Mesendoderm (in vitro differentiated cells): Measurements from ENCODE around the gene DOK6.

ENCODE experiments used
- DNase-seq: peaks from one replicate; pipeline ENCODE4 v3.0.0; 2013
- H2AK5ac ChIP-seq: 2 replicates; pipeline ENCODE4 v1.6.1; 2013; ENCODE audit warnings: low read length, inconsistent platforms
- H2BK120ac ChIP-seq: 2 replicates; pipeline ENCODE4 v1.6.1; 2013; ENCODE audit warnings: low read depth, mild to moderate bottlenecking, low read length, moderate library complexity, mixed read lengths
- H2BK15ac ChIP-seq: replicated peaks from 2 replicates; pipeline ENCODE4 v1.6.1; 2013; ENCODE audit warnings: low read depth, mild to moderate bottlenecking, moderate library complexity
- H2BK5ac ChIP-seq: 2 replicates; pipeline ENCODE4 v1.6.1; 2013; ENCODE audit warnings: low read length, inconsistent platforms
- H3K18ac ChIP-seq: 2 replicates; pipeline ENCODE4 v1.6.1; 2013; ENCODE audit warnings: mild to moderate bottlenecking, low read length, mixed read lengths
- H3K23ac ChIP-seq: one replicate; pipeline ENCODE4 v1.6.1; 2013; ENCODE audit warnings: low read length
- H3K27ac ChIP-seq: 2 replicates; pipeline ENCODE4 v1.5.1; 2013; ENCODE audit warnings: low read depth, mild to moderate bottlenecking, inconsistent platforms, low read length, moderate library complexity
- H3K27me3 ChIP-seq: 2 replicates; pipeline ENCODE4 v1.6.1; 2013; ENCODE audit warnings: low read length, control low read depth, mild to moderate bottlenecking, inconsistent platforms; ENCODE audit not compliant: insufficient read depth, poor library complexity
- H3K36me3 ChIP-seq: 2 replicates; pipeline ENCODE4 v1.6.1; 2013; ENCODE audit warnings: low read length, inconsistent platforms; ENCODE audit not compliant: control insufficient read depth, insufficient read depth
- H3K4ac ChIP-seq: one replicate; pipeline ENCODE4 v1.6.1; 2013; ENCODE audit warnings: low read depth, mild to moderate bottlenecking, low read length, moderate library complexity
- H3K4me1 ChIP-seq: 2 replicates; pipeline ENCODE4 v1.6.1; 2013; ENCODE audit warnings: low read depth, low read length, inconsistent platforms; ENCODE audit not compliant: control insufficient read depth
- H3K4me2 ChIP-seq: 2 replicates; pipeline ENCODE4 v1.6.1; 2013; ENCODE audit warnings: low read length
- H3K4me3 ChIP-seq: 2 replicates; pipeline ENCODE4 v1.5.1; 2013; ENCODE audit warnings: mild to moderate bottlenecking, low read length
- H3K56ac ChIP-seq: one replicate; pipeline ENCODE4 v1.6.1; 2013; ENCODE audit warnings: low read length
- H3K79me1 ChIP-seq: 2 replicates; pipeline ENCODE4 v1.6.1; 2013; ENCODE audit warnings: low read length, inconsistent platforms
- H3K79me2 ChIP-seq: 2 replicates; pipeline ENCODE4 v1.6.1; 2013; ENCODE audit warnings: mild to moderate bottlenecking, low read length; ENCODE audit not compliant: control insufficient read depth, insufficient read depth
- H3K9ac ChIP-seq: 2 replicates; pipeline ENCODE4 v1.6.1; 2013; ENCODE audit warnings: low read length, inconsistent platforms
- H4K5ac ChIP-seq: one replicate; pipeline ENCODE4 v1.6.1; 2013; ENCODE audit warnings: low read length
- H4K8ac ChIP-seq: one replicate; pipeline ENCODE4 v1.6.1; 2013; ENCODE audit warnings: low read depth, mild to moderate bottlenecking, control low read depth, low read length, moderate library complexity
- WGBS: extraction: QIAGEN DNeasy Blood & Tissue Kit; methylation state at CpG from one replicate; pipeline ENCODE4 v1.1.7; 2013; ENCODE audit warnings: low lambda C conversion rate, missing lambda C conversion rate; ENCODE audit not compliant: insufficient coverage; ENCODE audit errors: extremely low coverage; 5-methylcytosine and 5-hydroxymethylcytosine counted together

The DOK6 gene

DNA sequence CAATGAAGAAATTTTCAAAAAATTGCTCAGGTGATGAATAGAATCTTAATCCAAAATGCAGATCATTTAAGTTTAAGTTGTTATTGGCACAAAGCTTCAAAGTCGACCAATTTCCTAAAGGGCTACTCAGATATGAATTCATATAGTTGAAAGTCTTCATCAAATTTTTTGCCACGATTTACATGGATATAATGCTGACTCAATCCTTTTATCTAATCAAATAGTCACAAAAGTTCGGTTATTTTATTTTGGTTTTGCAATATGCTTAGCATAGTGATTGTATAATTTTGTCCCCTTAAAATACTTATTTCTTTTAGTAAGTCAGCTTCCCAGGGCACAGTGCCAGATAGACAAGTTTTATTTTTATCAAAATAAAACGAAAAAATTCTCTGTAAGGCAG lies 319.7 kb downstream of the DOK6 start:
- Histone ChIP-seq H3K18ac (no peak overlapping the region), H4K5ac (no peak overlapping the region), H4K8ac (no peak overlapping the region), H2AK5ac (no peak overlapping the region), H3K27ac (no peak overlapping the region), H3K27me3 (no peaks in the 10 kb centered on the region), H2BK5ac (no peak overlapping the region), H2BK120ac (no peak overlapping the region), H3K4me3 (no peak overlapping the region), H2BK15ac (no peak overlapping the region), H3K9ac (no peak overlapping the region), H3K23ac (no peak overlapping the region), H3K79me2 (no peaks in the 10 kb centered on the region), H3K79me1 (no peaks in the 10 kb centered on the region), H3K36me3 (no peaks in the 10 kb centered on the region), H3K56ac (no peak overlapping the region), H3K4me1 (no peaks in the 10 kb centered on the region), H3K4ac (no peak overlapping the region), H3K4me2 (no peak overlapping the region)
- WGBS, result no CpG with 5 or more reads among the region's 4 CpGs
- DNase-seq, result no peak

DNA sequence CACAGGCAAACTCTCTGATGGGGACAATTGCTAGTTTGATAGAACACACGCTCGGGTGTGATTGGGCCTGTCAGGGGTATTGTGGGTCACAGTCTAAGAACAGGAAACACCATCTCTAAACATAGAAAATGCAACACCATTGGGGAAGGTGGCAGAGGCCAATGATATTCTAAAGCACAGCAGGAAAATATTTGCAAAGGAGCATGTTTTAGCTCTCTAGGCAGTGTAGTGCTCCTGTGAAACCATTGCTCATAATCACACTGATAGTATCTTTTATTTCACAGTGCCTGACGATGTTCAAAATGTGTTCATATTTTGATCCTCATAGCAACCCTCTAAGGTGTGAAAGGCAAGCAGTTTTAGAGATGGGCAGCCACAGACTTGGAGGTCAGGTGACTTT lies 322.7 kb downstream of the DOK6 start:
- no peak overlapping the region for H3K4me3 ChIP-seq
- no peak overlapping the region for H4K5ac ChIP-seq
- H3K4ac ChIP-seq, result no peak overlapping the region
- H3K27ac ChIP-seq, result no peak overlapping the region
- no peak overlapping the region for H3K56ac ChIP-seq
- peaks cover 2% of the 10 kb centered on the region for H3K4me1 ChIP-seq
- no peak overlapping the region for H3K4me2 ChIP-seq
- no peak overlapping the region for H3K9ac ChIP-seq
- H2BK5ac ChIP-seq, result no peak overlapping the region
- H3K27me3 ChIP-seq, result no peaks in the 10 kb centered on the region
- no peak overlapping the region for H2AK5ac ChIP-seq
- no peak overlapping the region for H2BK120ac ChIP-seq
- no peak overlapping the region for H3K23ac ChIP-seq
- no CpG with 5 or more reads among the region's 3 CpGs for WGBS
- H3K79me1 ChIP-seq, result no peaks in the 10 kb centered on the region
- H3K79me2 ChIP-seq, result no peaks in the 10 kb centered on the region
- no peaks in the 10 kb centered on the region for H3K36me3 ChIP-seq
- H3K18ac ChIP-seq, result no peak overlapping the region
- H2BK15ac ChIP-seq, result no peak overlapping the region
- no peak overlapping the region for H4K8ac ChIP-seq
- no peak for DNase-seq

DNA sequence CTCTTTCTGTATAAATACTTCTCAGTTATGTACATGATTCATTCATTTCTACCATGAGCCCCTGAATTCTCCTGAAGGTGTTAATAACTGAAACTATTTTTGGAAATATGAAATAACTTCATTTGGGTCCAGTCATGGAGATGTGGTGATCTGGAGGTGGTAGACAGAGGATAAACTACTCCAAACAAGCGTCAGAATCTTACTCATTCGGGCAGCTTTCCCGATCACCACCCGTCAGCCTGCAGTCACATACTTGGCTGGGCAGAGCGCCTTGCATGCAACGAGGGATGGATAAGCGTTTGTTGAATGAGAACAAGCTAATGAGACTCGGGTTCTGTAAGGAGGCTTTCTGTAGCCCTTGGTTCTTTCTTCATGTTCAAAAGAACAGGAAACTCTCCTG lies 324.3 kb downstream of the DOK6 start:
- no peak overlapping the region for H2BK15ac ChIP-seq
- peaks cover 2% of the 10 kb centered on the region for H3K4me1 ChIP-seq
- no peak overlapping the region for H3K9ac ChIP-seq
- H3K36me3 ChIP-seq, result no peaks in the 10 kb centered on the region
- no CpG with 5 or more reads among the region's 8 CpGs for WGBS
- no peak overlapping the region for H3K4ac ChIP-seq
- no peak overlapping the region for H2AK5ac ChIP-seq
- H3K79me2 ChIP-seq, result no peaks in the 10 kb centered on the region
- no peak overlapping the region for H4K8ac ChIP-seq
- no peak overlapping the region for H4K5ac ChIP-seq
- H2BK5ac ChIP-seq, result no peak overlapping the region
- no peak overlapping the region for H3K18ac ChIP-seq
- H3K4me2 ChIP-seq, result no peak overlapping the region
- no peaks in the 10 kb centered on the region for H3K79me1 ChIP-seq
- no peak overlapping the region for H3K27ac ChIP-seq
- H3K23ac ChIP-seq, result no peak overlapping the region
- no peak overlapping the region for H3K4me3 ChIP-seq
- H2BK120ac ChIP-seq, result no peak overlapping the region
- no peaks in the 10 kb centered on the region for H3K27me3 ChIP-seq
- no peak overlapping the region for H3K56ac ChIP-seq
- no peak for DNase-seq

DNA sequence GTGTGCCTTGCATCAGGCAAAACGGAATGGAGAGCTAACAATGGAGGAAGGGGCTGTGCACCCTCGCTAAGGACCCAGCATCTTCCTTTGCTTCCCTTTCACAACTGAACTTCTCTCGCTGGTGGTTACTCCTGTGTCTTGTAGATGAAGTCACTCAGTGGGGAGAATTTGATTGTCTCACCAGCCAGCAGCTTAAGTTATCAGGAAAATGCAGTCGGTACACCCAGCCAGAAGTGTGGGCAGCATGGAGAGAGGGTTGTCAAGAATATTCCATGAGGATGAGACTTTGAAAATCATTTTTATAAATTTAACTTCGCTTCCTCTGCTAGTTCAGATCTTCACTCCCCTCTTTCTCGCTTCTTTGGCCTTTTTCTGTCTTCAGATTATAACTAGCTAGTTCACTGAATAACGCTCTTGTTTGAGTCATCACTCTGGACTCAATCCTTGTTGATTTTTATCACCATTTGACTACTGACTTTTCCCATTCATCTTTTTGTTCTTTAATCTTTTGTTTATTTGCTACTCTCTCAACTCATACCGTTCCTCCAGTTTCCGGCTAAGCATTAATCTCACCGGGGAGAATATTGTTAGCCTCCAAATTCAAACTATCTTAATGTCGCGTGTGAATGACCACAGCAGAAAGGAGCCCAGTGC lies 325.3 kb downstream of the DOK6 start:
- no peak overlapping the region for H4K5ac ChIP-seq
- H3K27ac ChIP-seq, result no peak overlapping the region
- no peak for DNase-seq
- no peak overlapping the region for H3K23ac ChIP-seq
- no peak overlapping the region for H3K9ac ChIP-seq
- no CpG with 5 or more reads among the region's 12 CpGs for WGBS
- no peak overlapping the region for H2BK5ac ChIP-seq
- H3K79me2 ChIP-seq, result no peaks in the 10 kb centered on the region
- no peak overlapping the region for H3K56ac ChIP-seq
- H3K4me2 ChIP-seq, result no peak overlapping the region
- no peak overlapping the region for H3K4me3 ChIP-seq
- no peak overlapping the region for H3K4ac ChIP-seq
- H3K18ac ChIP-seq, result no peak overlapping the region
- no peak overlapping the region for H2BK15ac ChIP-seq
- no peaks in the 10 kb centered on the region for H3K79me1 ChIP-seq
- H2AK5ac ChIP-seq, result no peak overlapping the region
- no peak overlapping the region for H2BK120ac ChIP-seq
- H3K27me3 ChIP-seq, result no peaks in the 10 kb centered on the region
- H3K4me1 ChIP-seq, result peaks cover 2% of the 10 kb centered on the region
- H3K36me3 ChIP-seq, result no peaks in the 10 kb centered on the region
- no peak overlapping the region for H4K8ac ChIP-seq

DNA sequence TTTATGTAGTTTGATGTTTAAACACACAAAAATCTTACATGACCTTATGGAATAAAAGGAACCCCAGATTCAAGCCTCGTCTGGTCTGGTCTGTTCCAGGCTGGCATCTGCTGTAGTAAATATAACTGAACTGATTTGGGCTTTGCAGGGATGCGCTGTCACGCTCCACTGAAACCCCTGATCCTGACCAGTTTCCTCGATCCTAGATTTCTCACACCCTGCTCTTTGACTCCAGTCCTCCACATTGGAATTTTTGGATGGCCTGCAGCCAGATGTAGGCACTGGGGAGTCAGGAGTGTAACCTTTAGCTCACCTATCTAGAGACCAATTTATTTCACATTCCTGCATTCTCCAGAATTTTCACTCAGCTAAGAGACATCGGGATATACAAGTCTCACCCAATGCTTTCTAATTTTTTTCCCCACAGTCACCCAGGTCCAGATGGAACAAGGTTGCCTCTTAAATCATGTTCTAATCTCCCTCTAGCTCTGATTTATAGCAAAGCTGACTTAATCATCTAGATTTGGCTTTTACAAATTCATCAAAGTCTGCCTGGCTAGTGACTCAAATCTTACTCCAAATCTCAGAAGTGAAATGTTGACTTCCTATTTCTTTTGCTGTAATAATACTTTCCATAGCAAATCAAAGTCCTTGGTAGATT lies 327.4 kb downstream of the DOK6 start:
- H3K23ac ChIP-seq, result no peak overlapping the region
- no peak overlapping the region for H3K27ac ChIP-seq
- no peaks in the 10 kb centered on the region for H3K79me1 ChIP-seq
- no peak overlapping the region for H3K18ac ChIP-seq
- no peaks in the 10 kb centered on the region for H3K27me3 ChIP-seq
- H3K4me3 ChIP-seq, result no peak overlapping the region
- no peak overlapping the region for H3K4me2 ChIP-seq
- H2BK120ac ChIP-seq, result no peak overlapping the region
- H3K56ac ChIP-seq, result no peak overlapping the region
- H2AK5ac ChIP-seq, result no peak overlapping the region
- no peaks in the 10 kb centered on the region for H3K79me2 ChIP-seq
- H4K5ac ChIP-seq, result no peak overlapping the region
- H3K4ac ChIP-seq, result no peak overlapping the region
- peak; percentile 53 for DNase-seq
- no peak overlapping the region for H2BK15ac ChIP-seq
- no peak overlapping the region for H3K9ac ChIP-seq
- no peak overlapping the region for H4K8ac ChIP-seq
- H3K36me3 ChIP-seq, result no peaks in the 10 kb centered on the region
- H2BK5ac ChIP-seq, result no peak overlapping the region
- WGBS, result no CpG with 5 or more reads among the region's 5 CpGs
- H3K4me1 ChIP-seq, result peaks cover 2% of the 10 kb centered on the region

DNA sequence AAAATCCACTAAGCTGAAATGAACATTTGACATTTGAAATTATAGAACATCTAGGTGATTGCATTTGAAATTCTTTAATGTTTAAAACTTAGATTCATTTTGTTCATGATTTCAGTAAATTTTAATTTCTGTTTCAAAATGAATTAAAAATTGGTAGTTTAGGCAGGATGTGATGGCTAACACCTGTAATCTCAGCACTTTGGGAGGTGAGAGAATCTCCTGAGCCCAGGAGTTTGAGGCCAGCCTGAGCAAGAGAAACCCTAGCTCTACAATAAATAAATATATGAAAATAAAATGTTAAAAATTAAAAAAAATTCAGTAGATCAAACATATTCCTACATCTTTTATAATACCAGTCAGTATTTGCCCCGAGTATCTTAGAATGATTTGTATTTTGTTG lies 330.0 kb downstream of the DOK6 start:
- Histone ChIP-seq H2AK5ac (no peak overlapping the region), H3K23ac (no peak overlapping the region), H2BK120ac (no peak overlapping the region), H4K5ac (no peak overlapping the region), H3K4ac (no peak overlapping the region), H3K4me2 (no peak overlapping the region), H3K9ac (no peak overlapping the region), H3K27ac (no peak overlapping the region), H3K4me3 (no peak overlapping the region), H2BK5ac (no peak overlapping the region), H3K79me2 (no peaks in the 10 kb centered on the region), H2BK15ac (no peak overlapping the region), H3K79me1 (no peaks in the 10 kb centered on the region), H4K8ac (no peak overlapping the region), H3K4me1 (peaks cover 2% of the 10 kb centered on the region), H3K36me3 (no peaks in the 10 kb centered on the region), H3K18ac (no peak overlapping the region), H3K27me3 (no peaks in the 10 kb centered on the region), H3K56ac (no peak overlapping the region)
- no CpG with 5 or more reads among the region's 1 CpG for WGBS
- no peak for DNase-seq
